Endothelial cell of umbilical vein (primary cell): ENCODE data around the gene FAM184B. TPM values are rescaled to one million over a fixed set of nuclear protein-coding genes. Genes with fewer than 3 reads are reported as not detected.

ENCODE experiments used
- BruUV-seq: library from RNA; stranded (reverse); fragments of 400-500 nt; replicated peaks from 2 replicates; lab custom pipeline; 2021; lab: Mats Ljungman, UMichigan
- CTCF ChIA-PET: fragments of 300-600, 350-600 bp; sonication (Branson Sonifier 250); formaldehyde crosslinking; loops from one replicate; lab custom pipeline; 2021; ENCODE audit warnings: antibody characterized with exemption, inconsistent platforms; lab: Charles Lee
- POLR2A ChIA-PET: fragments of 300-600, 350-600 bp; sonication (Branson Sonifier 250); formaldehyde crosslinking; loops from one replicate; lab custom pipeline; 2021; ENCODE audit warnings: antibody characterized with exemption, inconsistent platforms; lab: Charles Lee
- DNase-seq: peaks from one replicate; pipeline ENCODE4 v3.0.0-alpha.2; 2011; ENCODE audit warnings: low read depth, low spot score
- FAIRE-seq: peaks from 2 replicates; lab custom pipeline; 2011; peaks lifted over from hg19 to GRCh38; lab: Jason Lieb, UNC
- H2AFZ ChIP-seq: 2 replicates; pipeline ENCODE4 v1.6.0; 2012; ENCODE audit warnings: low read depth, low read length, control low read depth, inconsistent platforms
- H3K27ac ChIP-seq: 2 replicates; pipeline ENCODE4 v1.5.1; 2011; ENCODE audit warnings: low read depth, mild to moderate bottlenecking, control low read depth, low read length, moderate library complexity; ENCODE audit not compliant: insufficient read depth
- H3K27me3 ChIP-seq, 2 experiments: 2 replicates each; pipeline versions ENCODE4 v1.6.0 to v1.6.1; 2011; ENCODE audit warnings: low read length in 2 of 2, mixed read lengths in 1 of 2; ENCODE audit not compliant: control insufficient read depth in 2 of 2, insufficient read depth in 2 of 2
- H3K36me3 ChIP-seq, 2 experiments: 2 replicates in 1 of 2; 3 replicates in 1 of 2; pipeline ENCODE4 v1.5.1; 2011; ENCODE audit warnings: low read length in 2 of 2, mild to moderate bottlenecking in 1 of 2, moderate library complexity in 1 of 2; ENCODE audit not compliant: control insufficient read depth in 2 of 2, insufficient read depth in 2 of 2; ENCODE audit errors: extremely low read depth in 1 of 2
- H3K4me1 ChIP-seq: 3 replicates; pipeline ENCODE4 v1.5.1; 2011; ENCODE audit warnings: mild to moderate bottlenecking, low read length; ENCODE audit not compliant: control insufficient read depth, insufficient read depth; ENCODE audit errors: extremely low read depth
- H3K4me2 ChIP-seq: 2 replicates; pipeline ENCODE4 v1.6.1; 2011; ENCODE audit warnings: low read length, control low read depth, mixed read lengths; ENCODE audit not compliant: insufficient read depth
- H3K4me3 ChIP-seq, 3 experiments: fragments of 200-600 bp in 1 of 3; sonication (generic), shearing (Covaris generic) in 1 of 3; replicated peaks in 1 of 3; 2 replicates each; pipeline ENCODE4 v1.5.1; 2011 to 2016; ENCODE audit warnings: control low read depth in 3 of 3, low read length in 3 of 3, mild to moderate bottlenecking in 2 of 3, inconsistent platforms in 1 of 3, low read depth in 1 of 3, moderate library complexity in 1 of 3; ENCODE audit not compliant: insufficient read depth in 1 of 3
- H3K79me2 ChIP-seq: 2 replicates; pipeline ENCODE4 v1.6.0; 2012; ENCODE audit warnings: low read length, inconsistent platforms; ENCODE audit not compliant: control insufficient read depth, insufficient read depth
- H3K9ac ChIP-seq: replicated peaks from 2 replicates; pipeline ENCODE3; 2011; ENCODE audit warnings: low read length, control low read depth; ENCODE audit not compliant: insufficient read depth; ENCODE audit errors: extremely low read depth
- H3K9me1 ChIP-seq: replicated peaks from 3 replicates; pipeline ENCODE4 v1.6.0; 2011; ENCODE audit warnings: mild to moderate bottlenecking, low read length; ENCODE audit not compliant: control insufficient read depth, insufficient read depth; ENCODE audit errors: extremely low read depth
- H3K9me3 ChIP-seq: replicated peaks from 2 replicates; pipeline ENCODE4 v1.5.1; 2012; ENCODE audit warnings: low read length, inconsistent platforms; ENCODE audit not compliant: control insufficient read depth, insufficient read depth
- H4K20me1 ChIP-seq: replicated peaks from 2 replicates; pipeline ENCODE3; 2011; ENCODE audit warnings: mild to moderate bottlenecking, low read length; ENCODE audit not compliant: control insufficient read depth, insufficient read depth; ENCODE audit errors: extremely low read depth
- CTCF ChIP-seq, 2 donors: IDR thresholded peaks; 1 replicate in 1 of 2; 2 replicates in 1 of 2; pipeline ENCODE4 v1.5.1; 2011; ENCODE audit warnings: low read length in 2 of 2, mild to moderate bottlenecking in 2 of 2, moderate library complexity in 2 of 2, control low read depth in 1 of 2, inconsistent platforms in 1 of 2, low read depth in 1 of 2; ENCODE audit not compliant: insufficient read depth in 1 of 2; ENCODE audit errors: extremely low read depth in 1 of 2
- EZH2 ChIP-seq: IDR thresholded peaks from 2 replicates; pipeline ENCODE4 v1.6.1; 2012; ENCODE audit warnings: borderline replicate concordance, low read depth, mild to moderate bottlenecking, moderate library complexity, low read length, inconsistent platforms; ENCODE audit not compliant: severe bottlenecking
- FOS ChIP-seq: IDR thresholded peaks from 2 replicates; pipeline ENCODE4 v1.6.1; 2011; ENCODE audit warnings: mild to moderate bottlenecking, low read length, moderate library complexity, borderline replicate concordance; ENCODE audit not compliant: insufficient read depth
- GATA2 ChIP-seq: IDR thresholded peaks from 2 replicates; pipeline ENCODE4 v1.7.0; 2011; ENCODE audit warnings: low read depth, mild to moderate bottlenecking, moderate library complexity, mixed read lengths, low read length; ENCODE audit not compliant: insufficient read length, insufficient read depth
- JUN ChIP-seq: IDR thresholded peaks from 2 replicates; pipeline ENCODE4 v1.6.1; 2011; ENCODE audit warnings: borderline replicate concordance, low read depth; ENCODE audit not compliant: insufficient read length, insufficient read depth
- MAX ChIP-seq: IDR thresholded peaks from 2 replicates; pipeline ENCODE4 v1.6.1; 2011; ENCODE audit not compliant: insufficient read depth, insufficient read length
- MYC ChIP-seq: IDR thresholded peaks from one replicate; pipeline ENCODE4 v1.6.1; 2011; ENCODE audit warnings: mild to moderate bottlenecking, low read depth, low read length
- POLR2A ChIP-seq: IDR thresholded peaks from 2 replicates; pipeline ENCODE4 v1.6.1; 2012; ENCODE audit warnings: low read depth, mild to moderate bottlenecking, control low read depth, low read length
- POLR2AphosphoS5 ChIP-seq: IDR thresholded peaks from 2 replicates; pipeline ENCODE4 v1.6.1; 2012; ENCODE audit warnings: low read depth, mild to moderate bottlenecking, control low read depth, low read length, moderate library complexity; ENCODE audit not compliant: insufficient read depth
- dilution Hi-C: fragments of 300-500 bp; cut with MboI; formaldehyde crosslinking; loops from one replicate; pipeline ENCODE4 v1.15.0; 2019; ENCODE audit warnings: low sequenced_read_pairs; ENCODE audit not compliant: extremely low pct_ligation_motif_present
- intact Hi-C: fragments of 100-400 bp; cut with micrococcal nuclease; formaldehyde crosslinking; loops from one replicate; pipeline ENCODE4 v1.10.0; 2022
- polyA plus RNA-seq, 4 experiments: library from polyadenylated mRNA; depleted of rRNA in 3 of 4; stranded (reverse) in 3 of 4; unstranded in 1 of 4; fragments of >200 nt; gene quantifications; 2 replicates each; pipeline versions ENCODE4 v1.2.1 to v1.2.3, GENCODE V29; 2011 to 2012; ENCODE audit warnings: missing spikeins in 1 of 4
- total RNA-seq: library from RNA; stranded (reverse); gene quantifications from 2 replicates; pipeline ENCODE4 v1.2.3, GENCODE V29; 2021

The FAM184B gene
- total and polyA plus RNA-seq, 2 donors (not counting 3 experiments of a cell fraction or from before 2014, with no cell fraction given), result not detected

- H3K27ac ChIP-seq, result no peak overlapping the region
- no peak overlapping the region for H3K4me3 ChIP-seq
- no peak overlapping the region for H3K4me2 ChIP-seq
- FAIRE-seq (no peak), DNase-seq (no peak)
- H2AFZ ChIP-seq, result no peak overlapping the region
- BruUV-seq, result no TSS peak
- peaks cover 33% of the 10 kb centered on the region for H3K4me1 ChIP-seq
- CTCF ChIA-PET, result interaction anchor here (1.9 to 2.1 kb wide), 2 partner anchors 17 to 34 kb away, joined by 5 to 7 read pairs; no protein-coding TSS in a partner anchor
- no peaks in the 10 kb centered on the region for H3K79me2 ChIP-seq
- no peak for TF ChIP-seq POLR2A
- POLR2A ChIA-PET, result no interaction called here
- intact Hi-C loops, result no loop called here
- no peaks in the 10 kb centered on the region for H3K9me1 ChIP-seq
- dilution Hi-C loops, result no loop called here
- no peak overlapping the region for H3K9ac ChIP-seq
- no peaks in the 10 kb centered on the region for H3K9me3 ChIP-seq
- peaks cover 27 to 37% of the 10 kb centered on the region in 2 experiments for H3K36me3 ChIP-seq
- no peaks in the 10 kb centered on the region for H4K20me1 ChIP-seq
- no peaks in the 10 kb centered on the region for H3K27me3 ChIP-seq
These were observed 198.1 kb downstream of the FAM184B start for GRCh38 chr4:17583276-17583675.

GRCh38 chr4:17580969-17581368 lies 200.5 kb downstream of the FAM184B start:
- Histone ChIP-seq H3K27me3 (no peaks in the 10 kb centered on the region), H3K9ac (peak overlapping the region; percentile 6), H3K36me3 (peaks cover 24 to 27% of the 10 kb centered on the region in 2 experiments), H3K79me2 (no peaks in the 10 kb centered on the region), H2AFZ (no peak overlapping the region), H3K27ac (peak overlapping the region; percentile 57), H4K20me1 (no peaks in the 10 kb centered on the region), H3K4me2 (peak overlapping the region; percentile 50), H3K9me3 (no peaks in the 10 kb centered on the region), H3K4me1 (peaks cover 36% of the 10 kb centered on the region), H3K4me3 (peak overlapping the region in 1 of 3 experiments; percentile 28), H3K9me1 (no peaks in the 10 kb centered on the region)
- POLR2A ChIA-PET, result no interaction called here
- TF ChIP-seq JUN (no peak), EZH2 (no peak), FOS (no peak), POLR2AphosphoS5 (peak; percentile 27), MYC (no peak), GATA2 (peak; percentile 56), MAX (no peak), POLR2A (no peak), CTCF (IDR thresholded peaks at IDR 0.05; ENCODE audit: extremely low read depth in 1 of 2, insufficient read depth in 1 of 2, low read depth in 1 of 2, low read length in 2 of 2) (no peak)
- FAIRE-seq, result peak; percentile 89
- CTCF ChIA-PET, result interaction anchor here (1.3 to 1.4 kb wide), 2 partner anchors 32 to 33 kb away, joined by 3 to 8 read pairs; partner anchors contain the start of gene MED28
- dilution Hi-C loops, result no loop called here
- intact Hi-C loops, result loop anchor here (1.0 to 2.0 kb wide), 2 partner anchors 16 to 33 kb away; partner anchors contain the start of gene MED28
- BruUV-seq, result no TSS peak
- peak; percentile 77 for DNase-seq
